ENCODE data around the gene PLCB2. TPM values are rescaled to one million over a fixed set of nuclear protein-coding genes. Genes with fewer than 3 reads are reported as not detected.

PLCB2 gene
- total and polyA plus RNA-seq, 2 experiments from 2014 or later = 9.5 to 13.8 TPM

DNA sequence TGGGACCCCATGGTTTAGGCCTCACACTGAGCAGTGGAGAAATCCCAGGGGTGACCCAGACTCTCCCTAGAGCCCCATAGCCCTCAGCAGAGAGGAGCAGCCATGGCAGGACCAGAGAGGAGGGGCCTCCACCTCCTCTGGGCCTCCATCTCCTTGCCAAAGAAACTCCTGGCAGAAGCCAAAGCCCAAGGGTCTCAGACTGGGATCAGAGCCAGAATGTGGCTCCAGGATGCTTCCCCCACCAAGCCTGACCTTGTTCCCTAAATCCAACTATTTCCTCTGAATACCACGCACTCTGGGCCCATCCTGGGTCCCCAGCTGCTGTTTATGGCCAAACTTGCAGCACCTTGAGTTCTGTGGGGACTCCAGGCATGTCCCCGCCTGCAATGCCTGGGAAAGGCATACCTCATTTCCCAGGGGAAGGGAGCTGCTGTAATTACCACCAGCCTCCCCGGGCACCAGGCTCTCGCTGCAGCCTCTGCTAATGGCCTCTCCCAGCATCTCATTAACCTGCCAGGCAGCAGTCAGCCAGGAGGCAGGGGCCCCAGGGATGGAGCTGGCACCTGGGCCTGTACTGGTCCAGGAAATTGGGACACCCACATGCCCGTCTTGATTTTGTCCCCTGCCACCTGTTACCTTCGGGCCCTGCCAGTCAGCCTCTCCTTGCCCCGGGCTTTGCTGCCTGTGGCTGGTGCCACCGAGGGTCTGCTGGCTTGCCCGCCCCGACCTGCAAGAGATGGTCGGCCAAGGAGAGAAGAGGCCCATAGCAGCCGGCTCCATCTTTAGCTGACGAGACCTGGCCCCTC is 28.4 kb upstream of the PLCB2 start:
- H3K4me3 ChIP-seq = no peak overlapping the region
- peaks cover 4% of the 10 kb centered on the region; the same call in 1 of the 2 replicates for H3K4me1 ChIP-seq (ENCODE audit: insufficient read depth)
- H3K79me2 ChIP-seq (replicated peaks; ENCODE audit: insufficient read depth) = no peaks in the 10 kb centered on the region
- H3F3A ChIP-seq (replicated peaks; ENCODE audit: low read depth) = 0 out of 2 replicates have a peak, but pooled peaks cover 4% of the 10 kb centered on the region
- no peak overlapping the region for H3K27ac ChIP-seq (ENCODE audit: low read depth)
- Mint-ChIP-seq H3K9me3 (no peaks in the 10 kb centered on the region), H3K27ac (no peak overlapping the region), H3K36me3 (ENCODE audit: low read depth) (peaks cover 4% of the 10 kb centered on the region; the same call in 1 of the 3 replicates), H3K27me3 (ENCODE audit: insufficient read depth, low read depth, poor library complexity) (peaks cover 20% of the 10 kb centered on the region), H3K4me1 (peaks cover 42% of the 10 kb centered on the region), H3K4me3 (no peak overlapping the region)
- no peaks in the 10 kb centered on the region for H4K20me1 ChIP-seq (replicated peaks; ENCODE audit: insufficient read depth)
- H3K9me2 ChIP-seq (ENCODE audit: insufficient read depth) = 0 out of 2 replicates have a peak, but pooled peaks cover 2% of the 10 kb centered on the region
- TF ChIP-seq ZNF114 (CRISPR knock-in tag; IDR thresholded peaks at IDR 0.05) (no peak), EZH2phosphoT487 (IDR thresholded peaks at IDR 0.05; ENCODE audit: unreplicated experiment) (no peak), ZNF331 (CRISPR knock-in tag; IDR thresholded peaks at IDR 0.05; ENCODE audit: low read depth) (no peak), POLR2AphosphoS5 (IDR thresholded peaks at IDR 0.05; ENCODE audit: low read depth) (no peak), EZH2 (IDR thresholded peaks at IDR 0.05; ENCODE audit: low read depth, unreplicated experiment) (no peak), STAT1 (IDR thresholded peaks at IDR 0.05; ENCODE audit: unreplicated experiment) (no peak), JUNB (IDR thresholded peaks at IDR 0.05; ENCODE audit: unreplicated experiment) (no peak), CREB1 (CRISPR knock-in tag; IDR thresholded peaks at IDR 0.05; ENCODE audit: low read depth) (no peak), NANOG (IDR thresholded peaks at IDR 0.05; ENCODE audit: borderline replicate concordance) (no peak)
- TF ChIP-seq, protein P1, sequence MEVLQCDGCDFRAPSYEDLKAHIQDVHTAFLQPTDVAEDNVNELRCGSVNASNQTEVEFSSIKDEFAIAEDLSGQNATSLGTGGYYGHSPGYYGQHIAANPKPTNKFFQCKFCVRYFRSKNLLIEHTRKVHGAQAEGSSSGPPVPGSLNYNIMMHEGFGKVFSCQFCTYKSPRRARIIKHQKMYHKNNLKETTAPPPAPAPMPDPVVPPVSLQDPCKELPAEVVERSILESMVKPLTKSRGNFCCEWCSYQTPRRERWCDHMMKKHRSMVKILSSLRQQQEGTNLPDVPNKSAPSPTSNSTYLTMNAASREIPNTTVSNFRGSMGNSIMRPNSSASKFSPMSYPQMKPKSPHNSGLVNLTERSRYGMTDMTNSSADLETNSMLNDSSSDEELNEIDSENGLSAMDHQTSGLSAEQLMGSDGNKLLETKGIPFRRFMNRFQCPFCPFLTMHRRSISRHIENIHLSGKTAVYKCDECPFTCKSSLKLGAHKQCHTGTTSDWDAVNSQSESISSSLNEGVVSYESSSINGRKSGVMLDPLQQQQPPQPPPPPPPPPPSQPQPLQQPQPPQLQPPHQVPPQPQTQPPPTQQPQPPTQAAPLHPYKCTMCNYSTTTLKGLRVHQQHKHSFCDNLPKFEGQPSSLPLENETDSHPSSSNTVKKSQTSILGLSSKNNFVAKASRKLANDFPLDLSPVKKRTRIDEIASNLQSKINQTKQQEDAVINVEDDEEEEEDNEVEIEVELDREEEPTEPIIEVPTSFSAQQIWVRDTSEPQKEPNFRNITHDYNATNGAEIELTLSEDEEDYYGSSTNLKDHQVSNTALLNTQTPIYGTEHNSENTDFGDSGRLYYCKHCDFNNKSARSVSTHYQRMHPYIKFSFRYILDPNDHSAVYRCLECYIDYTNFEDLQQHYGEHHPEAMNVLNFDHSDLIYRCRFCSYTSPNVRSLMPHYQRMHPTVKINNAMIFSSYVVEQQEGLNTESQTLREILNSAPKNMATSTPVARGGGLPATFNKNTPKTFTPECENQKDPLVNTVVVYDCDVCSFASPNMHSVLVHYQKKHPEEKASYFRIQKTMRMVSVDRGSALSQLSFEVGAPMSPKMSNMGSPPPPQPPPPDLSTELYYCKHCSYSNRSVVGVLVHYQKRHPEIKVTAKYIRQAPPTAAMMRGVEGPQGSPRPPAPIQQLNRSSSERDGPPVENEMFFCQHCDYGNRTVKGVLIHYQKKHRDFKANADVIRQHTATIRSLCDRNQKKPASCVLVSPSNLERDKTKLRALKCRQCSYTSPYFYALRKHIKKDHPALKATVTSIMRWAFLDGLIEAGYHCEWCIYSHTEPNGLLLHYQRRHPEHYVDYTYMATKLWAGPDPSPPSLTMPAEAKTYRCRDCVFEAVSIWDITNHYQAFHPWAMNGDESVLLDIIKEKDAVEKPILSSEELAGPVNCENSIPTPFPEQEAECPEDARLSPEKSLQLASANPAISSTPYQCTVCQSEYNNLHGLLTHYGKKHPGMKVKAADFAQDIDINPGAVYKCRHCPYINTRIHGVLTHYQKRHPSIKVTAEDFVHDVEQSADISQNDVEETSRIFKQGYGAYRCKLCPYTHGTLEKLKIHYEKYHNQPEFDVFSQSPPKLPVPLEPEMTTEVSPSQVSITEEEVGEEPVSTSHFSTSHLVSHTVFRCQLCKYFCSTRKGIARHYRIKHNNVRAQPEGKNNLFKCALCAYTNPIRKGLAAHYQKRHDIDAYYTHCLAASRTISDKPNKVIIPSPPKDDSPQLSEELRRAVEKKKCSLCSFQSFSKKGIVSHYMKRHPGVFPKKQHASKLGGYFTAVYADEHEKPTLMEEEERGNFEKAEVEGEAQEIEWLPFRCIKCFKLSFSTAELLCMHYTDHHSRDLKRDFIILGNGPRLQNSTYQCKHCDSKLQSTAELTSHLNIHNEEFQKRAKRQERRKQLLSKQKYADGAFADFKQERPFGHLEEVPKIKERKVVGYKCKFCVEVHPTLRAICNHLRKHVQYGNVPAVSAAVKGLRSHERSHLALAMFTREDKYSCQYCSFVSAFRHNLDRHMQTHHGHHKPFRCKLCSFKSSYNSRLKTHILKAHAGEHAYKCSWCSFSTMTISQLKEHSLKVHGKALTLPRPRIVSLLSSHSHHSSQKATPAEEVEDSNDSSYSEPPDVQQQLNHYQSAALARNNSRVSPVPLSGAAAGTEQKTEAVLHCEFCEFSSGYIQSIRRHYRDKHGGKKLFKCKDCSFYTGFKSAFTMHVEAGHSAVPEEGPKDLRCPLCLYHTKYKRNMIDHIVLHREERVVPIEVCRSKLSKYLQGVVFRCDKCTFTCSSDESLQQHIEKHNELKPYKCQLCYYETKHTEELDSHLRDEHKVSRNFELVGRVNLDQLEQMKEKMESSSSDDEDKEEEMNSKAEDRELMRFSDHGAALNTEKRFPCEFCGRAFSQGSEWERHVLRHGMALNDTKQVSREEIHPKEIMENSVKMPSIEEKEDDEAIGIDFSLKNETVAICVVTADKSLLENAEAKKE (CRISPR knock-in tag; IDR thresholded peaks at IDR 0.05) = no peak
- TF ChIP-seq, protein P2, sequence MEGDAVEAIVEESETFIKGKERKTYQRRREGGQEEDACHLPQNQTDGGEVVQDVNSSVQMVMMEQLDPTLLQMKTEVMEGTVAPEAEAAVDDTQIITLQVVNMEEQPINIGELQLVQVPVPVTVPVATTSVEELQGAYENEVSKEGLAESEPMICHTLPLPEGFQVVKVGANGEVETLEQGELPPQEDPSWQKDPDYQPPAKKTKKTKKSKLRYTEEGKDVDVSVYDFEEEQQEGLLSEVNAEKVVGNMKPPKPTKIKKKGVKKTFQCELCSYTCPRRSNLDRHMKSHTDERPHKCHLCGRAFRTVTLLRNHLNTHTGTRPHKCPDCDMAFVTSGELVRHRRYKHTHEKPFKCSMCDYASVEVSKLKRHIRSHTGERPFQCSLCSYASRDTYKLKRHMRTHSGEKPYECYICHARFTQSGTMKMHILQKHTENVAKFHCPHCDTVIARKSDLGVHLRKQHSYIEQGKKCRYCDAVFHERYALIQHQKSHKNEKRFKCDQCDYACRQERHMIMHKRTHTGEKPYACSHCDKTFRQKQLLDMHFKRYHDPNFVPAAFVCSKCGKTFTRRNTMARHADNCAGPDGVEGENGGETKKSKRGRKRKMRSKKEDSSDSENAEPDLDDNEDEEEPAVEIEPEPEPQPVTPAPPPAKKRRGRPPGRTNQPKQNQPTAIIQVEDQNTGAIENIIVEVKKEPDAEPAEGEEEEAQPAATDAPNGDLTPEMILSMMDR (conservative IDR thresholded peaks at IDR 0.05; ENCODE audit: low read depth in 2 of 2) = no peak
- TF ChIP-seq, protein P3, sequence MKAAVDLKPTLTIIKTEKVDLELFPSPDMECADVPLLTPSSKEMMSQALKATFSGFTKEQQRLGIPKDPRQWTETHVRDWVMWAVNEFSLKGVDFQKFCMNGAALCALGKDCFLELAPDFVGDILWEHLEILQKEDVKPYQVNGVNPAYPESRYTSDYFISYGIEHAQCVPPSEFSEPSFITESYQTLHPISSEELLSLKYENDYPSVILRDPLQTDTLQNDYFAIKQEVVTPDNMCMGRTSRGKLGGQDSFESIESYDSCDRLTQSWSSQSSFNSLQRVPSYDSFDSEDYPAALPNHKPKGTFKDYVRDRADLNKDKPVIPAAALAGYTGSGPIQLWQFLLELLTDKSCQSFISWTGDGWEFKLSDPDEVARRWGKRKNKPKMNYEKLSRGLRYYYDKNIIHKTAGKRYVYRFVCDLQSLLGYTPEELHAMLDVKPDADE (IDR thresholded peaks at IDR 0.05) = no peak
- TF ChIP-seq, protein P4, sequence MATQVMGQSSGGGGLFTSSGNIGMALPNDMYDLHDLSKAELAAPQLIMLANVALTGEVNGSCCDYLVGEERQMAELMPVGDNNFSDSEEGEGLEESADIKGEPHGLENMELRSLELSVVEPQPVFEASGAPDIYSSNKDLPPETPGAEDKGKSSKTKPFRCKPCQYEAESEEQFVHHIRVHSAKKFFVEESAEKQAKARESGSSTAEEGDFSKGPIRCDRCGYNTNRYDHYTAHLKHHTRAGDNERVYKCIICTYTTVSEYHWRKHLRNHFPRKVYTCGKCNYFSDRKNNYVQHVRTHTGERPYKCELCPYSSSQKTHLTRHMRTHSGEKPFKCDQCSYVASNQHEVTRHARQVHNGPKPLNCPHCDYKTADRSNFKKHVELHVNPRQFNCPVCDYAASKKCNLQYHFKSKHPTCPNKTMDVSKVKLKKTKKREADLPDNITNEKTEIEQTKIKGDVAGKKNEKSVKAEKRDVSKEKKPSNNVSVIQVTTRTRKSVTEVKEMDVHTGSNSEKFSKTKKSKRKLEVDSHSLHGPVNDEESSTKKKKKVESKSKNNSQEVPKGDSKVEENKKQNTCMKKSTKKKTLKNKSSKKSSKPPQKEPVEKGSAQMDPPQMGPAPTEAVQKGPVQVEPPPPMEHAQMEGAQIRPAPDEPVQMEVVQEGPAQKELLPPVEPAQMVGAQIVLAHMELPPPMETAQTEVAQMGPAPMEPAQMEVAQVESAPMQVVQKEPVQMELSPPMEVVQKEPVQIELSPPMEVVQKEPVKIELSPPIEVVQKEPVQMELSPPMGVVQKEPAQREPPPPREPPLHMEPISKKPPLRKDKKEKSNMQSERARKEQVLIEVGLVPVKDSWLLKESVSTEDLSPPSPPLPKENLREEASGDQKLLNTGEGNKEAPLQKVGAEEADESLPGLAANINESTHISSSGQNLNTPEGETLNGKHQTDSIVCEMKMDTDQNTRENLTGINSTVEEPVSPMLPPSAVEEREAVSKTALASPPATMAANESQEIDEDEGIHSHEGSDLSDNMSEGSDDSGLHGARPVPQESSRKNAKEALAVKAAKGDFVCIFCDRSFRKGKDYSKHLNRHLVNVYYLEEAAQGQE (IDR thresholded peaks at IDR 0.05; ENCODE audit: unreplicated experiment) = no peak
- no peak overlapping the region for H3K4me2 ChIP-seq
- DNase-seq (ENCODE audit: low spot score) (no peak), ATAC-seq (no peak)
- H3K36me3 ChIP-seq (ENCODE audit: insufficient read depth) = no peaks in the 10 kb centered on the region
- H2AFZ ChIP-seq = no peak overlapping the region
- no peaks in the 10 kb centered on the region for H3K27me3 ChIP-seq (ENCODE audit: insufficient read depth)

Measured in GM23338 (cell line).